ENCODE results near the gene GRIK4. TPM values are rescaled to one million over a fixed set of nuclear protein-coding genes. Genes with fewer than 3 reads are reported as not detected.
"Not testable (repeated sequence)": the region's sequence is repeated elsewhere in the genome, so short reads cannot be mapped to it uniquely, and the experiment has no call there.

The GRIK4 gene
- polyA plus RNA-seq, 3 donors = under 0.01 to 0.15 (median 0.01) TPM

DNA sequence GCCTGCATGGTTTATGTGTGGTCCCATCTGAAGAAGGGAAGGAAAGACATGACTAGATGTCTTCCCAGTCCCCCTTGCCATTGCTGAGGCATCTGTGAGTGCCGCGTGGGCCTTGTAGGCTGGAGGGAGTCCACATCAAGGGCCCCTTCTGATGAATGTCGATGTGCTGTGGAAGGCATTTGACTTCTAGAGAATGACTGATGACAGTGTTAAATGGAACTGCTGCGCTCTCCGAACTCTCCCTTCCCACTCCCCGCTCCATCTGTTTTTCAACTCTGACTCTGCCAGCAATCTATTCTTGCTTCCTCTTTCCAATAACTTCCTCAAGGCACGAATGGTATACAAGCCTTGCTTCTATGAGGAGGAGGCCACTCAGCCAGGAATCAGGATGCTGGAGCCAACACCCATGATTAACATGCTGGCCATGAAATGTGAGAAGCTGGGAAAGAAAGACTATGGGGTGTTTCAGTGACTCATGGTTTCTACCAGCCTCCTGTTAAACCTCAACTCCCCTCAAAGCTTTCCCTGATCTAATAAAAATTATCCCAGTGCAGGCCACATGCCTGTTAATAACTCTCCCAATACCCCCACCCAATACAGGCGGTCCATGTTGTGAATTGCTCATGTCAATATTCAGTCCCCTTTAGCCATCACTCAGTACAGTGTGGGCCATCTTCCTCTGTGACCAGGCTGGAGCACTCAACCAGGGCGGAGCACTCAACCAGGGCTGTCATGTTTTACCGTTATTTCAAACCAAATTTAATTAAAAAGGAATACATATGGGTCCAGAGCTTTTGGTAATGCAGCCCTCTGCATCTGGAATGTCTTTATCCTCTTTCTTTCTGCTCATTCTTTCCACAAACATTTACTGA lies 466.0 kb downstream of the GRIK4 start:
- no peak overlapping the region for H3K27ac ChIP-seq (ENCODE audit: low read depth, low read length)
- 67 to 81% (median 71%) methylated on average over 10 of the region's 10 CpGs for WGBS, 3 donors

DNA sequence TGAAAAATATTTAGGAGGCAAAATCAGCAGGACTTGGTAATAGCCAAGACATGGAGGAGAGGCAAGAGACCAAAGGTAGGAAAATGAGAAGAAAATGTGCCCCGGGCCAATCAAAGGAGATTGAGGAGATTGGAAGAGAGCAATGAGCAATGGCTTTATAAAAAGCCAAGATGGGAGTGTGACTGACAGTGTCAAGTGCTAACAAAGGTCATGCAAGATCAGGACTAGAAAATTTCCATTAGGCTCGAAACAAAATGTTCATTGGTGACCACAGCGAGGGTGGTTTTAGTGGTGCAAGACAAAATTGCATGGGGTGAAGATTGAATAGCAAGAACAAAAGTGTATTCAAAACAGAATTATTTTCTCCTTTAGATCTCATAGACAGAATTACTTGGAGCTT lies 467.2 kb downstream of the GRIK4 start:
- 62 to 83% (median 70%) methylated on average over 3 of the region's 3 CpGs for WGBS, 3 donors
- no peak overlapping the region for H3K27ac ChIP-seq (ENCODE audit: low read depth, low read length)

DNA sequence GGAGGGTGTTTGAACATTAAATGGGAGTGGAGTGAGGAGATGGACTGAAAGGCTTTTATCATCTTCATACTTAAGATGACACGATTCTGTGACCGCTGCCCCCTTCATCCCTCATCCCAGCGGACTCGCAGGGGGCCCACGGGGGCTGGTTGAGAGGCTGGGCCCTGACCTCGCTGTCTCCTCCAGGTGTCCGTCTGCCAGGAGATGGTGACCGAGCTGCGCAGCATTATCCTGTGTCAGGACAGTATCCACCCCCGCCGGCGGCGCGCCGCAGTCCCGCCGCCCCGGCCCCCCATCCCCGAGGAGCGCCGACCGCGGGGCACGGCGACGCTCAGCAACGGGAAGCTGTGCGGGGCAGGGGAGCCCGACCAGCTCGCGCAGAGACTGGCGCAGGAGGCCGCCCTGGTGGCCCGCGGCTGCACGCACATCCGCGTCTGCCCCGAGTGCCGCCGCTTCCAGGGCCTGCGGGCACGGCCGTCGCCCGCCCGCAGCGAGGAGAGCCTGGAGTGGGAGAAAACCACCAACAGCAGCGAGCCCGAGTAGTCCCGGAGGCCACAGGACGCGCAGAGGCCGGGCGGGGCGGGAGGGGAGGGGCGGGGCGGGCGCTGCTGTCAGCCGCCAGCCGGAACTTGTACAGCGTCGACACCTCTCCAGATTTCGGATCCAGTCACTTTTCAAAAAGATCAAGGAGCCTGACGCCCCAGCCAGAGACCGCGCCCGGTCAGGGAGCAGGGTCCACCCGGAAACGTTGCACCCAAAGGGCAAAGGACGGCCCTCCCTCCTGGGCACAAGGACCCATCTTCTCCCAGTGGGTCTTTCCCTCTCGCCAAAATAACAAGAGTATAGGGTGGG lies 474.4 kb downstream of the GRIK4 start:
- 3 to 5% (median 3%) methylated on average over 54 to 72 of the region's 72 CpGs for WGBS, 3 donors
- H3K27ac ChIP-seq (ENCODE audit: low read depth, low read length) = no peak overlapping the region

DNA sequence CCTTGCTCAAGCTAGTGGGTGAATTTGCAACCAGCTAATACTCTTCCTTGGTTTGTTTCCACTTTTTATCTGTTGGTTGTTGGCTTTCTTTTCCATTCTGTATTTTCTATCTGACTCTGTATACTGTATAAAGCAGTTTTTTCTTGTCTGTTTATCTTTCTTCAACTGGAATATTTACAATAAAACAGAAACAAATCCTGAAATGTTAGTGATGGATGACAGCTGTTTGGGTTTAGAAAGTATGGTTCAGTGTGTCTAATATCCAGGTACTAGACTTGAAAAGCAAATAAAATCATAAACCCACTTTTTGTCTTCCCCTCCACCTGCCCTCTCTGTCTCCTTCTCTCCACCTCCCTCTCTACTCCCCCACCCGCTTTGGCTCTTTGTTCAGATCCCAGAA lies 477.1 kb downstream of the GRIK4 start:
- WGBS, 3 donors = 95 to 100% (median 98%) methylated on average over 1 of the region's 1 CpG
- H3K27ac ChIP-seq (ENCODE audit: low read depth, low read length) = no peak overlapping the region

DNA sequence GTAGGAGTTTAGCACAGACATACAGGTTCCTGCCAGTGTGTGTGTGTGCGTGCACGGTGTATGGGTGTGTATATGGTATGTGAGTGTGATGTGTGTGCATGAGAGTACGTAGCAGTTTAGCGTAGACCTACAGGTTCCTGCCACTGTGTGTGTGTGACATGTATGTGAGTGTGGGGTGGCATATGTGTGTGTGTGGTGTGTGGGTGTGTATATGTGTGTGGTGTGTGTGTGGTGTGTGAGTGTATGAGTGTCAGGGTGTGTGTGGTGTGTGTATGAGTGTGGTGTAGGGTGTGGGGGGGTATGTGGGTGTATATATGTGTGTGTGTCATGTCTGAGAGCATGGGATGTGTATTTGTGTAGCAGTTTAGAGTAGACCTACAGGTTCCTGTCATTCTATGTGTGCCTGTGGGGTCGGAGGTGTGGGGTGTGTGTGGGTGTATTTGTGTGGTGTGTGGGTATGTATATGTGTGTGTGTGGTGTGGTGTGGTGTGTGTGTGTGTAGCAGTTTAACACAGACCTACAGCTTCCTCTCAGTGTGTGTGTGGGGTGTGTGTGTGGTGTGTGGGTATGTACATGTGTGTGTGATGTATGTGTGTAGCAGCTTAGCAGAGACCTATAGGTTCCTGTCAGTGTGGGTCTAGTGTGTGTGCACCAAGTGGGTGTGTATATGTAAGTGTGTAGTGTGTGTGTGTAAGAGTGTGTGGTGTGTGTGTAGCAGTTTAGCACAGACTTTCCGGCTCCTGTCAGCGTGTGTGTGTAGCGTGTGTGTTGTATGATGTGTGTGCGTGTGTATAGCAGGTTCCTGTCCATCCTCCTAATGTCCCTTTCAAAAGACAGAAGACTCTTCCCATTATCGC lies 480.5 kb downstream of the GRIK4 start:
- H3K27ac ChIP-seq (ENCODE audit: low read depth, low read length) = no peak overlapping the region
- 88 to 95% (median 88%) methylated on average over 10 of the region's 10 CpGs for WGBS, 3 donors

DNA sequence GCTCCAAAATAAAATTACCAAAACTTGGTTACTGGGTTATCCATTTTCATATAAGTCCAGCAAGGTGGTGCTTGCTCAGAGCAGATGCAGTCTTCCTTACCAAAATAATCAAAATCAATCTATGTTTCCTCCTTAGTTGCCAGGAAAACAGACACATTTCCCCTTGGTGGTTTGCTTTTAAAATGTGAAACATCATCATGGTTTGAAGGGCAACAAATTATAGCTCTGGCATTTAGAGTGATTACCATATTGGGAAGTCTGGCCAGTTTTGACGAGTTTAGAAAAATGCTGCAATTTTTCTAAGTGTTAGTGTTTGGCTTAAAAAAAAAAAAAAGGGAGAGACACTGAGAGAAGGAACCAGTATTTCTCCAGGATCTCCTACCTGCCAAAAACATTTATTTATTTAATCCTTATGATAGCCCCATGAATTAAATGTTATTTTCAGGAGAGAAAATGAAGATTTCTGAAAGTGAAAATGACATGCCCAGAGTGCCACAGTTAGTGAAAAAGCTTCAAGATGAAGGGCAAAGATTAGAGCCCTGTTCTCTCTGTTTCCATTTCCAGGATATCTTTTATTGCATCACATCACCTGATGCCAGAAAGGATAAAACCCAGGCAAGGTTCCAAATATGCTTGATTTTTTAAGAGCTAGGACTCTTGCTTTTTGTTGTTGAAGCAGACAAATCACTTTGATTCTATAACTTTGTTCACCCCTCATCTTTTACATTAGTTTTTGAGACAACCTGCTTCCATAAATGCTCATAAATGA lies 482.7 kb downstream of the GRIK4 start:
- H3K27ac ChIP-seq (ENCODE audit: low read depth, low read length) = no peak overlapping the region
- 19 to 41% (median 27%) methylated on average over 1 of the region's 1 CpG for WGBS, 3 donors

DNA sequence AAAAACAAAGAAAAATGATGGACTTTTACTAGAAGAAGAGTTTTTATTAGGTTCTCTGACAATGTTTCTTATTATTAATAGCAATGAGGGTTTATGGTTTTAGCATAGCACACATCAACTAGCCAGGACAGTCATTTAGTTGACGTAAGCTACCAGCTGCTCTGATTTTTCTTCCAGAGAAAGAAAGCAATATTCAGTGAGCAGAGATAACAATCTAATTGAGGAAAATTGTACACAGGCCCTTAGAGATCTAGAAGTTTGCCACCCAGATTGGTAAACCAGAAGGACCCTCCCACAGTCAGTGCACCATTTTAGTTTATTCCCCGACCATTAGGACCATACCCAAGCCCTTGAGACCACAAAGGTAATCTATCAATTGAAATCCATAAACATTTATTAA lies 483.6 kb downstream of the GRIK4 start:
- WGBS, 3 donors = 89 to 94% (median 92%) methylated on average over 2 of the region's 2 CpGs
- no peak overlapping the region for H3K27ac ChIP-seq (ENCODE audit: low read depth, low read length)

DNA sequence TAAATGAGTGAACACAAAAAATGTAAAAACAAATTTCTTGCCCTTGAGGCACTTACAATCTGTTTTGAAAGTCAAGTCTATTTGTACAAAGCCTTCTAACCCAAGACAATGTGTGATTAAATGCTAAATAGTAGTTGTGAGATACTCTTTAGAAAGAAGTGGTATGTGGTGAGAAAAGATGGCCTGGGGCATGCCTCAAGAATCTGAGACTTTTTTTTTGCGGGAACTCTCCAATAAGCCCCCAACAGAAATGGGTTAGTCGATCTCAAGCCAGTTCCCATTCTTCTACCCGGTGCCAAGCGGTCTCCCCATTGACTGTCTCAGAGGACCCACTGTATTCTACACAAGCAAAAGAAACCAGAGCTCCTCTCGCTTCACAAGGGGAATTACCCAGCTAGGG lies 485.4 kb downstream of the GRIK4 start:
- WGBS, 3 donors = 88 to 93% (median 92%) methylated on average over 5 of the region's 5 CpGs

DNA sequence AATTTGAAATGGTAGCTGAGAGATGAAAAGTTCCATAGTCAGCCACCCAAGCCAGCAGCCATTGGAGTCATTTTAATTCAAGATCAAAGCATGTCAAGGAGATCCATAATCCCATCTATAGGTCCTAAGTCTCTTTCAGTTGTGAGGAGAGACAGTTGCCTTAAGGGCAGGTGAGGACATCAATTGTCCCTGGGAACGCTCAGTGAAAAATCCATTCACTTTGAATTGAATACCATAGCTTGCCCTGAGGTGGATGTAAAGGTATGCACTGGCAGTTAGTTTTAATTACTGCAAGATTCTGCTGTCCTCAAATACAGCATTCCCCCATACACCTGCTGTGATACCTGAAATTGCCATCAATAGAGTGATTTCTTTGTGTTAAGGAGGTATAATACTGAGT lies 487.0 kb downstream of the GRIK4 start:
- WGBS, 3 donors = 93 to 97% (median 96%) methylated on average over 1 of the region's 1 CpG
- H3K27ac ChIP-seq (ENCODE audit: low read depth, low read length) = no peak overlapping the region

More for the DNA sequence above, 485.4 kb downstream of the GRIK4 start:
- H3K27ac ChIP-seq (ENCODE audit: low read depth, low read length) = no peak overlapping the region

DNA sequence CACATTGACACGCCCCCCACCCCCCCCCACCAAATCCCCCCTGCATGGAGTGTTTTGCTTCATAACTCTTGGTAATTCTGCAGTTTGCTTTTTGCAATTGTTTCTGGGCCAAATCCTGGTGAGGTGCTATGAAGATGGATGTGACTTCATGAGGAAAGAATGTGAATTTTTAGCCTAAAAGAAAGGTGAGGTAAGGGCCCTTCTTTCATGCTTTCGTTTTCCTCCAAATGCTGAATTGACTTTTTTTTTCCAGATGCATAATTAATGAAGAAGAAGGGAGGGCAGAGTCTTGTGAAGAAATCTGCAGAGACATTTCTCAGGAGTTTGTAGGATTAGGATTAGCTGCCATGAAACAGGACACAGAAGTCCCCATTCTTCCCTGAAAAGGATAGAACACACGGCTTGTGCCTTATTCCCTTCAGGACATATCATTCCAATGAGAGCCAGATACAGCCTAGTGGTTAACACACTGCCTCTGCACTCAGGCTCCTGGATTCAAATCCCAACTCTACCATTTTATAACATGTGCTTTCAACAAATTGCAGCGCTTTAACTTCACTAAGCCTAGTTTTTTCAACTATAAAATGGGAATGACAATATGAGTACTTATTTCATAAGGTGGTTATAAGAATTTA lies 492.8 kb downstream of the GRIK4 start:
- H3K27ac ChIP-seq (ENCODE audit: low read depth, low read length) = no peak overlapping the region
- 48 to 61% (median 52%) methylated on average over 4 of the region's 4 CpGs for WGBS, 3 donors

DNA sequence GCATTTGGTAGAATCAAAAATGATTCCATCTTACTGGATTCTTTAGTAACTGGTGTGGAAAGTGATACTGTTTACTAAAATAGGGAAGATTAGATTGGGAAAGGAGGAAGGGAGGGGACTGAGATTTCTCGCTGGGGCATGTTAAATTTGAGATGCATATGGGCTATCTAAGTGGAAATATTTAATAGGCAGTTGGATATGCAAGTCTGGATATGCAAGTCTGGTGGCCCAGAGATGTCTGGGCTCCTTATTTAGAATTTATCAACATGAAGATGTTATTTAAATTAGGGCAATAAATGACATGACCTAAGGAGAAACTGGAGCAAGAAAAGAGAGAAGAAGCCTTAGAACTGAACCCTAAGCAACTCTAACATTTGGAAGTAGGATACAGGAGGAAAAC lies 495.4 kb downstream of the GRIK4 start:
- no peak overlapping the region for H3K27ac ChIP-seq (ENCODE audit: low read depth, low read length)
- WGBS, 3 donors = 71 to 87% (median 85%) methylated on average over 1 of the region's 1 CpG

DNA sequence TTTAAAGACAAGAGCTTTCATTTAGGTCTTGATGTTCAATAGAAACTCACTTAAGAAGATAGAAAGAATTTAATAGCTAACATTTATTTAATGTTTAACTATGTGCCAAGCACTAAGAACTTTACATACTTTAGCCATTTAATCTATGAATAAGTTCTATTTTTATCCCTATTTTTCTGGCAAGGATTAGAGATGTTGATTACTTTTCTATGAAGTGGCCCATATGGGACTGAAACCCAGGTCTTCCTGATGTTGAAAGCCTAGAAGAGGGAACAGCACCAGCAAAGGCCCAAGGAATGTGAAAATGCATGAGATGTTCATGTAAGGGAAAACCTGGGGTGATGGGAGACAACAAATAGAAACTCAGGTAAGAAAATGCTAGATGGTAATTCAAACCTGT lies 497.0 kb downstream of the GRIK4 start:
- no peak overlapping the region for H3K27ac ChIP-seq (ENCODE audit: low read depth, low read length)

DNA sequence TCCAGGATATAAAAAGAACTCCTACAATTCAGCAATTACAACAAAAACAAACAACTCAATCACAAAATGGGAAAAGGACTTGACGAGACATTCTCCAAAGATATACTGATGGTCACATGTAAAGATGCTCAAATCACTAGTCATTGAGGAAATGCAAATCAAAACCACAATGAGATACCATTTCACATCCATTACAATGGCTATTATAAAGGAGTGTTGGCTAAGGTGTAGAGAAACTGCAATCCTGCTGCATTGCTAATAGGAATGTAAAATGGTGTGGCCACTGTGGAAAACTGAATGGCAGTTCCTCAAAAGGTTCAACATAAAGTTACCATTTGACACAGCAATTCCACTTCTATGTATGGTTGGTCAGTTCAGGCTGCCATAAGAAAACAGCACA lies 500.5 kb downstream of the GRIK4 start:
- no peak overlapping the region for H3K27ac ChIP-seq (ENCODE audit: low read depth, low read length)
- 73 to 85% (median 80%) methylated on average over 1 of the region's 1 CpG for WGBS, 3 donors

DNA sequence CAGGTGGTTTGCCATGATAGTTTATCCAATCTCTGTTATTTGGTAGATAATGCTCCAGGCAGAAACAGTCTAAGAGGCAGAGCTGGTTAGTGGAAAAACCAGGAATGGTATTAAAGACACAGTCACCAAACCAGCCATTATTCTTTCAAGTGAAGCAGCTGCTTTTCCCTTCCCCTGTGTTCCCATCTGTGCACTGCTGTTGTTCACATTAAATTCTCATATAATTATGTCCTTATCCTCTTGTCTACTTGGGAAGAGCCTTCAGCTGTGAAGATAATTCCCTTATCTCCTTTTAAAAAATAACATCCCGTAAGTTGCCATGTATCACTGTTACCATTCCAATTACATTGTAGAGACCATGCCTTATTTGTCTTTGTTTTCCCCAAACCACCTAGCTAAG lies 507.2 kb downstream of the GRIK4 start:
- H3K27ac ChIP-seq (ENCODE audit: low read depth, low read length) = no peak overlapping the region
- WGBS, 3 donors = 68 to 91% (median 72%) methylated on average over 1 of the region's 1 CpG

DNA sequence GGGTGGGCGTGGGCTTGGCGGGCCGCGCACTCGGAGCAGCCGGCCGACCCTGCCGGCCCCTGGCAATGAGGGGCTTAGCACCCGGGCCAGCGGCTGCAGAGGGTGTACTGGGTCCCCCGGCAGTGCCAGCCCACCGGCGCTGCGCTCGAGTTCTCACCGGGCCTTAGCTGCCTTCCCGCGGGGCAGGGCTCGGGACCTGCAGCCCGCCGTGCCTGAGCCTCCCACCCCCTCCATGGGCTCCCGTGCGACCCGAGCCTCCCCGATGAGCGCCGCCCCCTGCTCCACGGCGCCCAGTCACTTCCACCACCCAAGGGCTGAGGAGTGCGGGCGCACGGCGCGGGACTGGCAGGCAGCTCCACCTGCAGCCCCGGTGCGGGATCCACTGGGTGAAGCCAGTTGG lies 510.2 kb downstream of the GRIK4 start:
- WGBS, 3 donors = 93 to 95% (median 95%) methylated on average over 30 to 36 of the region's 36 CpGs
- not testable (repeated sequence) for H3K27ac ChIP-seq (ENCODE audit: low read depth, low read length)

DNA sequence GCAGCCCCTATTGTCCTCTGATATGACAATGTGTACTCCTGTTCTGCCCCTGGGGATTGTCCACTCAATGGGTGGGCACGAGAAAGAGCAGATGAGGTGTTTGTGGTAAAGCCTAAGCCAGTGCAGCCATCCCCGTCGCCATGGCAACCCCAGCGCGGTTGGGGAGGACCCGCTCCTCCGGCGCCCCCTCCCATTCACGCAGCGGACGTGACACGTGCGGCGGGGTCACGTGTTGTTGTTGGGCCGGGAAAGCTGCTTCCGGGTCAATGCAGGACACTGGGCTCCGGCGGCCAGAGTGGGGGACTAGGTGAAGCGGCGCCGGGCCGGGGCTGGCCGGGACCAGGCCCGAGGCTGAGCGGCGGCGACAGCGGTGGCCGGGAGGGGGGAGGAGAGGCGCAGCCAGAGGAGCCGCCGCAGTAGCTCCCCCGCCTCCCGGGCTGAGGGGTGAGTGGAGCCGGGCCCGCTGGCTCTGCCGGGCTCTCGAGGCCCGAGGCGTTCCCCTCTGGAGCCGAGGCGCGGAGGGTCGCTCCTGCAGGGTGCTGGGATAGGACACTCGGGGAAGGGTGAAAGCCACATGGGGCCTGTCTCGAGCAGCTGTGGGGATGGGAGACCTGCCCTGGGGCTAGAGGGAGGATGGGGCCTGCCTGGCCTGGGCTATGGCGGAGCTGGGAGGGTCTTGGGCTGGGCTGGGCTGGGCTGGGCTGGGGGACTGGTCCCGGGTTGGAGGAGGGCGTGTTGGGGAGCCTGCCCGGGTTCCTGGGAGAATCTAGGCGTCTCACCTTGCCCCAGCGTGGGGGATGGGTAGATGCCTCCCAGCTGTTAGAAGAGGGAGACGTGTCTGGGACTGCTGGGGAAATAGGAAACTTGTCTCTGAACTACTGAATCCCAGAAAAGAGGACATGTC lies 512.6 kb downstream of the GRIK4 start, which contains the start of gene TBCEL:
Gene TBCEL (plus strand): TSS at position 255 of the 904 bp plus-strand sequence. CDS start 21,589 bp downstream, outside the sequence.
- no peak within 1 kb of the TSS for H3K27ac ChIP-seq (ENCODE audit: low read depth, low read length)
- 0 to 1% (median 1%) methylated on average over 51 to 54 of the region's 54 CpGs for WGBS, 3 donors
